Fibroblast of skin of abdomen (primary cell): ENCODE data around the gene TBC1D3L. TPM values are rescaled to one million over a fixed set of nuclear protein-coding genes. Genes with fewer than 3 reads are reported as not detected.
"Not testable (repeated sequence)": the region's sequence is repeated elsewhere in the genome, so short reads cannot be mapped to it uniquely, and the experiment has no call there.

ENCODE experiments used
- DNase-seq: peaks from one replicate; pipeline ENCODE4 v3.0.0-alpha.2; 2013
- polyA plus RNA-seq, 2 experiments: library from polyadenylated mRNA; unstranded; fragments of 120-200 nt; gene quantifications; one replicate each; pipeline ENCODE4 v1.2.1, GENCODE V29; 2013; ENCODE audit not compliant: insufficient read length in 2 of 2

The TBC1D3L gene
- 10.1 TPM for polyA plus RNA-seq (2013, experiment 1 of 2; ENCODE audit: insufficient read length)
- 10.0 TPM for polyA plus RNA-seq (2013, experiment 2 of 2; ENCODE audit: insufficient read length)

- not testable (repeated sequence) for DNase-seq
Observed at GRCh38 chr17:37988960-37989359, at the start of gene TBC1D3L. TBC1D3L (minus strand) TSS chr17:37989060; CDS start chr17:37987520, 1,540 bp downstream.

- DNase-seq, result not testable (repeated sequence)
Observed at GRCh38 chr17:38003676-38004075, 14.8 kb upstream of the TBC1D3L start, which contains the start of gene TBC1D3D. TBC1D3D (plus strand) TSS chr17:38003976; CDS start chr17:38005561, 1,585 bp downstream.
